Hepatocyte (in vitro differentiated cells): ENCODE measurements around the gene RBP5.

Experiments
- CTCF ChIP-seq: fragments of 200-600 bp; sonication (generic); IDR thresholded peaks from 2 replicates; pipeline ENCODE4 v1.5.1; 2016; ENCODE audit warnings: antibody characterized with exemption, mild to moderate bottlenecking; ENCODE audit not compliant: poor library complexity
- EZH2 ChIP-seq: fragments of 200-600 bp; sonication (generic); IDR thresholded peaks from 2 replicates; pipeline ENCODE4 v1.6.1; 2016; ENCODE audit warnings: antibody characterized with exemption, mild to moderate bottlenecking, borderline replicate concordance
- EZH2phosphoT487 ChIP-seq: fragments of 200-600 bp; sonication (generic); IDR thresholded peaks from one replicate; pipeline ENCODE4 v1.6.1; 2018; ENCODE audit warnings: antibody characterized with exemption, mild to moderate bottlenecking, low read depth, moderate library complexity; ENCODE audit not compliant: unreplicated experiment, severe bottlenecking

DNA sequence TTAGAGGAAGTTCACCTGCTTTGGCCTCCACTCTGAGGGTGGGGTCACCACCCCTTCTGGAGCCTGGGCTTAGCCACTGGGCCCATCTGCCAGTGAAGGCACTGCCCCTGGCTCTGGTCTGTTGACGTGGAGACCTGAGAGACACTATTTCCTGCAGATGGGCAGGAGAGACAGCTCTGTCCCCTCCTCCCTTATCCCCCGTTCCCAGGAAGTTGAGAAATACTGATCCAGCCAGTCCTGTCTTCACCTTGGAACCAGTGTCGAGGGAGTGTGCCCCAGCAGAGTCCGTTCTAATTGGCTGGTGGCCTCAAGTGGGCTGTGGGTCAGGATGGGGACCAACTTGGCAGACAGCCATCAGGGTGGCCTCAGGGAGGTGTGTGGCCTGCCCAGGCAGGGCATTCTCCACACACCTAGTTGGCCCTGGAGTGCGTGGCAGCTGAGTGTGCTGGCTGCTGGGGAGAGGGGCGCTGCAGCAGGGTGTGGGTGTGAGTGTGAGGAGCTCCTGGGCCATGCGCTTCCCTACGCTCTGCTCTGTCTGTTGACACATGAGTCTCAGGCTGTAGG, 26.9 kb upstream of the RBP5 start:
- TF ChIP-seq EZH2: no peak
- no peak for TF ChIP-seq CTCF
- no peak for TF ChIP-seq EZH2phosphoT487
